ENCODE data around the gene NEGR1. TPM values are rescaled to one million over a fixed set of nuclear protein-coding genes. Genes with fewer than 3 reads are reported as not detected.

NEGR1 gene
- total and polyA plus RNA-seq, 12 donors, result 2.3 to 18.3 (median 5.2) TPM

DNA sequence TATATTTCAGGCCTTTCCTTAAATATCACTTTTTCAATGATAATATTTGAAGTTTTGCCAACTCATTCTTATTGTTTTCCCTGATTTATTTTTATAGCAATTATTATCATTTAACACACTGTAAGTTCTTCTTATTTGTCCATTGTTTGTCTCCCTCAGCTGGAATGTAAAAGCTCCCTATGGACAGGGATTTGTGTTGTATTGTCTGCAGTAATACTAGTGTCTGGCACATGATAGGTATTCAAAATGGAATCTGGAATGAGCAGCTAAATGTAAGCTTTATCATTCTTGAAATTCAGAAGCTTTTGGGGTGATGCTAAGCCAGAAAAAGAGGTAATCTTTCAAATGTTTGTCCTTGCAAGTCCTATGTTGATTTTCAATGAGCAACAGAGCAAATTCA lies 112.1 kb downstream of the NEGR1 start:
- Histone ChIP-seq H3K36me3 (no peaks in the 10 kb centered on the region), H3K9me3 (no peaks in the 10 kb centered on the region), H3K4me3 (no peak overlapping the region), H3K4me1 (no peaks in the 10 kb centered on the region), H3K27me3 (no peaks in the 10 kb centered on the region), H3K27ac (no peak overlapping the region)
- no peak for TF ChIP-seq CTCF (IDR thresholded peaks at IDR 0.05)
- DNase-seq (no peak), ATAC-seq (no peak)
- intact Hi-C loops (cut with DNase I), result loop anchor here in 1 of 10 donors (10.0 kb wide), 1 partner anchor 375 kb away; no protein-coding TSS in a partner anchor

- Histone ChIP-seq H3K9me3 (no peaks in the 10 kb centered on the region), H3K27ac (no peak overlapping the region), H3K27me3 (no peaks in the 10 kb centered on the region), H3K4me1 (no peaks in the 10 kb centered on the region), H3K4me3 (no peak overlapping the region), H3K36me3 (no peaks in the 10 kb centered on the region)
- intact Hi-C loops (cut with DNase I), result no loop called here
- 82 to 83% methylated on average over 2 of the region's 2 CpGs for WGBS, 2 donors
- ATAC-seq, result no peak
- no peak for DNase-seq
- TF ChIP-seq CTCF (IDR thresholded peaks at IDR 0.05), result no peak
Observed at GRCh38 chr1:72166426-72166825, 115.9 kb downstream of the NEGR1 start.

DNA sequence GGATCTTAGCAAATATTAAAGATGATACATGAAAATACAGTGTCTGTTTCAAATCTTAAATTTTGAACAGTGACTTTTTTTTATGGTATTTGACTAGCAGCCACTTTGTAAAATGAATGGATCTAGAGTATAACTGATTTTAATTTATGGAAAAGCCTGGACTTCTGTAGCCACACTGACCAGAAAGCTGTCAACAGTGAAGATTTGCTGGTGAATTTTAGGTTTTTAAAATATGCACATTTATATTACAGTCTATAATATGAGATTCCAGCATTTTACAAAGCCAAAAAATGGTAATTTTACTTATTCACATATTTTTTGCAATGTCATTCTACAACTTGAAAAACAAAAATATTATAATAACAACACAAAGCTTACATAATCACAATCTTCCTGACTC lies 131.8 kb downstream of the NEGR1 start:
- Histone ChIP-seq H3K9me3 (no peaks in the 10 kb centered on the region), H3K36me3 (no peaks in the 10 kb centered on the region), H3K27ac (no peak overlapping the region), H3K4me3 (no peak overlapping the region), H3K4me1 (no peaks in the 10 kb centered on the region), H3K27me3 (no peaks in the 10 kb centered on the region)
- no peak for TF ChIP-seq CTCF (IDR thresholded peaks at IDR 0.05)
- DNase-seq, result no peak
- no peak for ATAC-seq
- intact Hi-C loops (cut with DNase I), result no loop called here

- Histone ChIP-seq H3K27me3 (no peaks in the 10 kb centered on the region), H3K27ac (no peak overlapping the region), H3K36me3 (no peaks in the 10 kb centered on the region), H3K4me1 (no peaks in the 10 kb centered on the region), H3K9me3 (peaks cover 0 to 15% (median 5%) of the 10 kb centered on the region in 11 donors), H3K4me3 (no peak overlapping the region)
- 81 to 86% methylated on average over 4 of the region's 4 CpGs for WGBS, 2 donors
- ATAC-seq (no peak), DNase-seq (no peak)
- no peak for TF ChIP-seq CTCF (IDR thresholded peaks at IDR 0.05)
- intact Hi-C loops (cut with DNase I), result no loop called here
Observed at GRCh38 chr1:72141875-72142274, 140.5 kb downstream of the NEGR1 start.

DNA sequence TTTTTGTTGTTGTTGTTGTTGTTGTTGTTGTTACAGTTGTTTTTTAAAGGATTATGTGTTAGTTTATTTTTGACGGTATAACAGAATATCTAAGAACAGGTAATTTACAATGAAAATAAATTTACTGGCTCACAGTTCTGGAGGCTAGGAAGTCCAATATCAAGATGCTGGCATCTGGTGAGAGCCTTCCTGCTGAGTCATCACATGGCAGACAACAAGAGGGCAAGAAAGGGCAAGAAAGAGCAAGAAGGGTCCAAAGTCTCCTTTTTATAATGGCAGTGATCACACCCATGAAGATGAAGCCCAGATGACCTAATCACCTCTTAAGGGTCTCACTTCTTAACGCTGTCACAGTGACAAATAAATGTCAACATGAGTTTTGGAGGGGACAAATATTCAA lies 142.1 kb downstream of the NEGR1 start:
- TF ChIP-seq CTCF (IDR thresholded peaks at IDR 0.05), result no peak
- Histone ChIP-seq H3K36me3 (no peaks in the 10 kb centered on the region), H3K27ac (no peak overlapping the region), H3K9me3 (peaks cover 0 to 22% (median 5%) of the 10 kb centered on the region in 11 donors), H3K27me3 (no peaks in the 10 kb centered on the region), H3K4me3 (no peak overlapping the region), H3K4me1 (no peaks in the 10 kb centered on the region)
- 78 to 82% methylated on average over 2 of the region's 2 CpGs for WGBS, 2 donors
- no peak for DNase-seq
- no peak for ATAC-seq
- intact Hi-C loops (cut with DNase I), result no loop called here

Measured in heart right ventricle (tissue), 16 donors.